ENCODE measurements around the gene CXCL16.
"Not testable (repeated sequence)": the region's sequence is repeated elsewhere in the genome, so short reads cannot be mapped to it uniquely, and the experiment has no call there.

The CXCL16 gene

DNA sequence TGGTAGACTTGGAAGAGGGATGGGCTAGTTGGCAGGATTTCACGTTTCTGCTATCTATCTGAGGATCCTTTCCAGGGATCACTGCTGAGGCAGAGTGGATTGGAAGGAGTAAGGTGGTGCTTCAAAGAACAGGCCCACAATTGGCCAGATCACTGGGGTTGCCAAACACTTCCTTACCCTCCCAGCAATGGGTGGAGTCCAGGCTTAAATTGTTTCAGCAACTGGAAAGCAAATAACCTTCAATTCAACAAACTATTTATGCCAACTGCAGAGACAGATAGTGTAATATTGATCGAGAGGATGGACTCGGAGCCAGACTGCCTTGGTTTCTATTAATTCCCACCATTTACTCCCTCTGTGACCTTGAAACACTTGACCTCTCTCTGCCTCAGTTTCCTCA, 27.2 kb downstream of the CXCL16 start:
- TF ChIP-seq JUND (IDR thresholded peaks at IDR 0.05; ENCODE audit: low read depth): no peak
- no peak for DNase-seq (ENCODE audit: low read depth in 1 of 2, low spot score in 1 of 2)
- in situ Hi-C loops (cut with HindIII; ENCODE audit: low pct_unique_long_range_greater_than_20kb, low sequenced_read_pairs): no loop called here

GRCh38 chr17:4711661-4712181, 28.0 kb downstream of the CXCL16 start:
- DNase-seq (ENCODE audit: low read depth in 1 of 2, low spot score in 1 of 2): no peak
- in situ Hi-C loops (cut with HindIII; ENCODE audit: low pct_unique_long_range_greater_than_20kb, low sequenced_read_pairs): no loop called here
- no peak for TF ChIP-seq JUND (IDR thresholded peaks at IDR 0.05; ENCODE audit: low read depth)

DNA sequence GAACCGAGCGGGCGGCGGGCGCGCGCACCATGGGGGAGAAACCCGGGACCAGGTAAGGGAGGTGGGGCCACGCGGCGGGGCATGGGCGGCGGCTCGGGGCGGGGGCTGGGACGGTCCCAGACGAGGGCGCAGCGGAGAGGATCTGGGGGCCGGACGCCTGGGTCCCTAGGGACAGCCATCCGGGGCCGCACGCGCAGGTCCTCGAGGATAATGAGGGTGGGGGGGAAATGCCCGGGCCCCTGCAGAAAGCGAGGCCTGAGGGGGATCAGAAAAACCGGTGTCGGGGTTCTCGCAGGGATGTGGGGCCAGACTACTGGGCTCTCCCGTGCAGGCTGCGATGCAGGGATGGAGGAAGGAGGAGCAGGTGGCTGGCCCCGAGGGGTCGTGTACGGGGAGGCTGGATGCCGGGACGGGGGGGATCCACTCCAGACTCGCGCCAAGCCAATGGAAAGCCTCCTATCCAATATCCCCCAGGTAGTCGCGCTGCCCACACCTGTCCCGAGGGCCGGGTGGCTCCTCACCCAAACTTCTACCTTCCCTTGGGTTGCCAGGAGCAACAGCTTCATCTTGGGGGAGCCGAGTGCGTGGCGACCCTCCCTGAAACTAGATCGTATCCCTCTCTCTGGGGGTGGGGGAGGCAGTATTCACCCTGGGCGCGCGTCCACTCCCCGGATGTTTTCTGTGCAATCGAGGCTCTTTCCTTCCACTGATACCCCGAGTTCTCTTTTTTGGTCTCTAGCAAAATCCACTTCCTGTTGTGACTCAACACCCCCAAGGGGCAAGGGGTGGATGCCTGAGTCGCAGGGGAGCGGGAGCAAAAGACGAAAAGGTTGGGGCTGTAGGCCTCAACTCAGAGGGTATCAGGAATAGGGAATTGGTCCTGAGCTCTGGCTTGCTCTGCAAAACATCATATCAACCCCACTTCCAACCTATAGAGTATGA, 28.8 kb downstream of the CXCL16 start:
- no peak for DNase-seq (ENCODE audit: low read depth in 1 of 2, low spot score in 1 of 2)
- no peak for TF ChIP-seq JUND (IDR thresholded peaks at IDR 0.05; ENCODE audit: low read depth)
- in situ Hi-C loops (cut with HindIII; ENCODE audit: low pct_unique_long_range_greater_than_20kb, low sequenced_read_pairs): no loop called here

DNA sequence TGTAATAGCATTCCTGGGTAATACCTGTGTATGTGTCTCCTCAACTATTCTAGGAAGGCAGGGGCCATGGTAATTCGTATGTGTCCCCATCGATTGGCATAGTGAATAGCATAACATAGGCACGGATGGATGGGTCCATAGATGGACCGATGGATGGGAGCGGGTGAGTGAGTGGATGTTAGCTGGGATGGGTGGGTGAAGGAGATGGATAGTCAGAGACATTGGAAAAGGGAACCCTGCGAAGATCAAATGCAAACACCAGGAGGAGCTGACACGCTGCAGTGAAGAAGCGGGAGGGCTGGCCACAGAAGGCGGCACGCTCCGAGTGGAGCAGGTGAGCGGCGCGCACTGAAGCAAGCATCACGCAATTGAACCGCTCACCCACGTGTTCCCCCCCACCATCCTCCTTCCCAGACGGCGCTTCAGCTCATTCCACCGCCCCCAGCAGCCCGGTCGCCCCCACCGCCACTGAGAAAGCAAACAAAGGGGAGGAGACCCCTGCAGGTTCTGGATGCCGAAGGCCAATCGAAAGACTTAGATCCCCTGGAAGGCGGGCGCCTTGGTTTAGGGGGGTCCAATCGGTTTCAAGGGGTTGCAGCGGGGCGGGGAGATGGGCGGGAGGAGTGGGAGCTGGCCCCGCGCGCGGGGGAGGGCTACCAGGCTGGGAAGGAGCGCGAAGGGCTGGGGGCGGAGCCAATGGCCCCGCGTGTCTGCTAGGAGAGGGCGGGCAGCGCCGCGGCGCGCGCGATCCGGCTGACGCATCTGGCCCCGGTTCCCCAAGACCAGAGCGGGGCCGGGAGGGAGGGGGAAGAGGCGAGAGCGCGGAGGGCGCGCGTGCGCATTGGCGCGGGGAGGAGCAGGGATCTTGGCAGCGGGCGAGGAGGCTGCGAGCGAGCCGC, 29.7 kb downstream of the CXCL16 start, which contains the start of gene ARRB2:
Gene ARRB2, plus strand, starts transcription at position 839 of the 899 bp plus-strand sequence. CDS start 90 bp downstream, outside the sequence.
- in situ Hi-C loops (cut with HindIII; ENCODE audit: low pct_unique_long_range_greater_than_20kb, low sequenced_read_pairs): no loop called here
- peak; percentile 88 to 99 for DNase-seq (ENCODE audit: low read depth in 1 of 2, low spot score in 1 of 2)
- TF ChIP-seq JUND (IDR thresholded peaks at IDR 0.05; ENCODE audit: low read depth): no peak

GRCh38 chr17:4708436-4708835, 31.3 kb downstream of the CXCL16 start:
- in situ Hi-C loops (cut with HindIII; ENCODE audit: low pct_unique_long_range_greater_than_20kb, low sequenced_read_pairs): no loop called here
- no peak for TF ChIP-seq JUND (IDR thresholded peaks at IDR 0.05; ENCODE audit: low read depth)
- peak in 1 of 2 experiments; percentile 70 for DNase-seq (ENCODE audit: low read depth in 1 of 2, low spot score in 1 of 2)

- in situ Hi-C loops (cut with HindIII; ENCODE audit: low pct_unique_long_range_greater_than_20kb, low sequenced_read_pairs): no loop called here
- DNase-seq (ENCODE audit: low read depth in 1 of 2, low spot score in 1 of 2): no peak
- no peak for TF ChIP-seq JUND (IDR thresholded peaks at IDR 0.05; ENCODE audit: low read depth)
Observed at GRCh38 chr17:4706121-4706520, 33.6 kb downstream of the CXCL16 start.

DNA sequence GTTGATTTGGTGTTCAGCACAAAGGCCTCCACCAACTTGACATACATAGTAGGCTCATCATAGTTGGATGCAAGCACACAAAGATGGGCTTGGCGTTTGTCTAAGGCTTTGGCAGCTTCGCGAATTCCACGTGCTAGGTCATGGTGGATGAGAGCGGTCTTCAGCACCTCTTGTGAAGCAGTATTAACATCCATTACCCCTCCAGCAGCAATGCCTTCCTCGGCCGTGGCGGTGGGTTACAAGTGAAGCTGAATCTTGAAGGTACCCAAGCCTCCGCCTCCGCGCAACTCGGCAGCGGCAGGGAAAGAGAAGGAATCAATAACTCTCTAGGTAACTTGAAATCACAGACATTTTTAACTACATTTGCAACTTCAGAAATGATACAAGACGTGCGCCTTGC, 34.7 kb downstream of the CXCL16 start:
- TF ChIP-seq JUND (IDR thresholded peaks at IDR 0.05; ENCODE audit: low read depth): no peak
- in situ Hi-C loops (cut with HindIII; ENCODE audit: low pct_unique_long_range_greater_than_20kb, low sequenced_read_pairs): no loop called here
- no peak for DNase-seq (ENCODE audit: low read depth in 1 of 2, low spot score in 1 of 2)

- DNase-seq (ENCODE audit: low read depth in 1 of 2, low spot score in 1 of 2); in situ Hi-C loops (cut with HindIII; ENCODE audit: low pct_unique_long_range_greater_than_20kb, low sequenced_read_pairs): not testable (repeated sequence)
Observed at GRCh38 chr17:4704574-4704907, 35.2 kb downstream of the CXCL16 start.

GRCh38 chr17:4703330-4703691, 36.4 kb downstream of the CXCL16 start:
- TF ChIP-seq JUND (IDR thresholded peaks at IDR 0.05; ENCODE audit: low read depth): no peak
- DNase-seq (ENCODE audit: low read depth in 1 of 2, low spot score in 1 of 2): no peak
- in situ Hi-C loops (cut with HindIII; ENCODE audit: low pct_unique_long_range_greater_than_20kb, low sequenced_read_pairs): no loop called here

GRCh38 chr17:4701116-4701515, 38.6 kb downstream of the CXCL16 start:
- in situ Hi-C loops (cut with HindIII; ENCODE audit: low pct_unique_long_range_greater_than_20kb, low sequenced_read_pairs): no loop called here
- no peak for DNase-seq (ENCODE audit: low read depth in 1 of 2, low spot score in 1 of 2)
- no peak for TF ChIP-seq JUND (IDR thresholded peaks at IDR 0.05; ENCODE audit: low read depth)

GRCh38 chr17:4699401-4700056, 40.2 kb downstream of the CXCL16 start:
- DNase-seq (ENCODE audit: low read depth in 1 of 2, low spot score in 1 of 2); in situ Hi-C loops (cut with HindIII; ENCODE audit: low pct_unique_long_range_greater_than_20kb, low sequenced_read_pairs): not testable (repeated sequence)

DNA sequence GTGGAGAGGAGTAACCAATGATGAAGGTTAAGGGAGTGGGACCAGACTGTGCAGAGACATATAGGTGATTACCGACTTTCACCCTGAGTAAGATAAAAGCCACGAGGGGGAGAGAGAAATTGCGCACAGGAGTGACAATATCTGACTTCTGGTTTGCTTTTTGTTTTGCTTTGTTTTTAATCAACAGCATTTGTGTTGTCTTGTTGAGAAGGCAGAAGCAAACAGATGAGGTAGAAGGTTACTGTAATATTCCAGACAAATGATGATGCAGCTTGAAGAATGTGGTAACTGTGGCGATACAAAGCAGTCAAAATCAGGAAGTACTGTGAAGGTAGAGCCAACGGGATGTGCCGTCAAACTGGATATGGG, 43.3 kb downstream of the CXCL16 start:
- DNase-seq (ENCODE audit: low read depth in 1 of 2, low spot score in 1 of 2): no peak
- TF ChIP-seq JUND (IDR thresholded peaks at IDR 0.05; ENCODE audit: low read depth): no peak
- in situ Hi-C loops (cut with HindIII; ENCODE audit: low pct_unique_long_range_greater_than_20kb, low sequenced_read_pairs): no loop called here

Data from T47D (cell line).